ENCODE results near the gene PCBD2. TPM values are rescaled to one million over a fixed set of nuclear protein-coding genes. Genes with fewer than 3 reads are reported as not detected.
"Not testable (repeated sequence)": the region's sequence is repeated elsewhere in the genome, so short reads cannot be mapped to it uniquely, and the experiment has no call there.

PCBD2 gene
- total RNA-seq, 1 donor from 2014 or later: 7.7 TPM

GRCh38 chr5:134905246-134905996 is 490 bp downstream of the PCBD2 start:
- peak overlapping the region; percentile 95 for H3K4me3 Mint-ChIP-seq (ENCODE audit: unreplicated experiment)
- no peaks in the 10 kb centered on the region for H3K36me3 Mint-ChIP-seq (ENCODE audit: low read depth, unreplicated experiment)
- no peak for DNase-seq (ENCODE audit: low spot score)
- peaks cover 2% of the 10 kb centered on the region for H3K27me3 Mint-ChIP-seq (ENCODE audit: unreplicated experiment)
- peaks cover 3% of the 10 kb centered on the region for H3K4me1 Mint-ChIP-seq (ENCODE audit: unreplicated experiment)
- peak; percentile 93 for TF ChIP-seq CTCF (IDR thresholded peaks at IDR 0.05; ENCODE audit: unreplicated experiment)
- H3K27ac Mint-ChIP-seq (ENCODE audit: unreplicated experiment): peak overlapping the region; percentile 85
- H3K9me3 Mint-ChIP-seq (ENCODE audit: unreplicated experiment): no peaks in the 10 kb centered on the region

GRCh38 chr5:134906811-134907210 is 1.9 kb downstream of the PCBD2 start:
- peaks cover 3% of the 10 kb centered on the region for H3K4me1 Mint-ChIP-seq (ENCODE audit: unreplicated experiment)
- no peak overlapping the region for H3K4me3 Mint-ChIP-seq (ENCODE audit: unreplicated experiment)
- H3K27me3 Mint-ChIP-seq (ENCODE audit: unreplicated experiment): peaks cover 2% of the 10 kb centered on the region
- TF ChIP-seq CTCF (IDR thresholded peaks at IDR 0.05; ENCODE audit: unreplicated experiment): no peak
- DNase-seq (ENCODE audit: low spot score): no peak
- H3K36me3 Mint-ChIP-seq (ENCODE audit: low read depth, unreplicated experiment): no peaks in the 10 kb centered on the region
- H3K9me3 Mint-ChIP-seq (ENCODE audit: unreplicated experiment): no peaks in the 10 kb centered on the region
- no peak overlapping the region for H3K27ac Mint-ChIP-seq (ENCODE audit: unreplicated experiment)

- not testable (repeated sequence) for H3K27me3 Mint-ChIP-seq (ENCODE audit: unreplicated experiment); H3K27ac Mint-ChIP-seq (ENCODE audit: unreplicated experiment); H3K4me1 Mint-ChIP-seq (ENCODE audit: unreplicated experiment); H3K9me3 Mint-ChIP-seq (ENCODE audit: unreplicated experiment); H3K36me3 Mint-ChIP-seq (ENCODE audit: low read depth, unreplicated experiment); H3K4me3 Mint-ChIP-seq (ENCODE audit: unreplicated experiment); DNase-seq (ENCODE audit: low spot score)
These were observed 5.8 kb downstream of the PCBD2 start for GRCh38 chr5:134910752-134911151.

GRCh38 chr5:134911285-134912206 is 6.6 kb downstream of the PCBD2 start:
- no peaks in the 10 kb centered on the region for H3K36me3 Mint-ChIP-seq (ENCODE audit: low read depth, unreplicated experiment)
- no peak overlapping the region for H3K27ac Mint-ChIP-seq (ENCODE audit: unreplicated experiment)
- no peak for TF ChIP-seq CTCF (IDR thresholded peaks at IDR 0.05; ENCODE audit: unreplicated experiment)
- no peak overlapping the region for H3K4me3 Mint-ChIP-seq (ENCODE audit: unreplicated experiment)
- H3K27me3 Mint-ChIP-seq (ENCODE audit: unreplicated experiment): no peaks in the 10 kb centered on the region
- H3K4me1 Mint-ChIP-seq (ENCODE audit: unreplicated experiment): no peaks in the 10 kb centered on the region
- H3K9me3 Mint-ChIP-seq (ENCODE audit: unreplicated experiment): no peaks in the 10 kb centered on the region
- no peak for DNase-seq (ENCODE audit: low spot score)

- Mint-ChIP-seq H3K4me1 (ENCODE audit: unreplicated experiment) (no peaks in the 10 kb centered on the region), H3K9me3 (ENCODE audit: unreplicated experiment) (no peaks in the 10 kb centered on the region), H3K4me3 (ENCODE audit: unreplicated experiment) (no peak overlapping the region), H3K36me3 (ENCODE audit: low read depth, unreplicated experiment) (no peaks in the 10 kb centered on the region), H3K27ac (ENCODE audit: unreplicated experiment) (no peak overlapping the region), H3K27me3 (ENCODE audit: unreplicated experiment) (no peaks in the 10 kb centered on the region)
- DNase-seq (ENCODE audit: low spot score): no peak
- TF ChIP-seq CTCF (IDR thresholded peaks at IDR 0.05; ENCODE audit: unreplicated experiment): no peak
These were observed 8.3 kb downstream of the PCBD2 start for GRCh38 chr5:134913254-134913653.
